Adrenal gland (tissue), 12 donors: Measurements from ENCODE around the gene PABPC1L. TPM values are rescaled to one million over a fixed set of nuclear protein-coding genes. Genes with fewer than 3 reads are reported as not detected.

Experiments
- DNase-seq, 7 donors: peaks; one replicate each; pipeline ENCODE4 v3.0.0-alpha.2; 2019 to 2020
- H3K27ac ChIP-seq, 5 donors: fragments of 200-600 bp; sonication (generic) in 4 of 5; 1 replicate in 3 of 5; 2 replicates in 2 of 5; pipeline versions ENCODE4 v1.5.1 to v1.8.0; 2016 to 2020; ENCODE audit warnings: mild to moderate bottlenecking in 1 of 5
- H3K27me3 ChIP-seq: fragments of 200-600 bp; 2 replicates; pipeline ENCODE4 v1.8.0; 2021
- H3K36me3 ChIP-seq, 2 donors: fragments of 200-600 bp; replicated peaks in 1 of 2; 1 replicate in 1 of 2; 2 replicates in 1 of 2; pipeline versions ENCODE4 v1.5.1 to v1.8.0; 2018 to 2022
- H3K4me1 ChIP-seq, 2 donors: fragments of 200-600 bp; replicated peaks in 1 of 2; 1 replicate in 1 of 2; 2 replicates in 1 of 2; pipeline versions ENCODE4 v1.5.1 to v1.8.0; 2018 to 2021
- H3K4me3 ChIP-seq, 4 donors: fragments of 200-600 bp; sonication (generic) in 3 of 4; one replicate each; pipeline ENCODE4 v1.5.1; 2016 to 2018
- H3K9me3 ChIP-seq, 3 donors: fragments of 200-600 bp; sonication (generic) in 1 of 3; replicated peaks in 1 of 3; 1 replicate in 2 of 3; 2 replicates in 1 of 3; pipeline versions ENCODE4 v1.5.1 to v1.8.0; 2016 to 2021
- CTCF ChIP-seq, 6 experiments: fragments of 450-650 bp in 4 of 6; fragments of 200-600 bp in 2 of 6; sonication (generic) in 1 of 6; IDR thresholded peaks; 1 replicate in 5 of 6; 2 replicates in 1 of 6; pipeline versions ENCODE4 v1.5.1 to v1.8.0; 2016 to 2021; ENCODE audit warnings: antibody characterized with exemption in 6 of 6, mild to moderate bottlenecking in 2 of 6, moderate library complexity in 1 of 6
- POLR2A ChIP-seq, 2 donors: fragments of 450-650 bp; IDR thresholded peaks; one replicate each; pipeline ENCODE4 v1.6.1; 2017; ENCODE audit warnings: antibody characterized with exemption in 2 of 2, mild to moderate bottlenecking in 2 of 2, moderate library complexity in 1 of 2
- WGBS, 4 donors: extraction: QIAGEN DNeasy Blood & Tissue Kit in 2 of 4; methylation state at CpG; one replicate each; pipeline versions ENCODE4 v1.1.5 to v1.1.7; 2013 to 2017; 5-methylcytosine and 5-hydroxymethylcytosine counted together
- intact Hi-C, 2 donors: fragments of 100-400 bp; cut with DNase I; formaldehyde crosslinking; loops; one replicate each; pipeline versions ENCODE4 v1.14.1 to v1.15.0; 2022 to 2023
- polyA plus RNA-seq, 3 donors: library from polyadenylated mRNA; stranded (reverse); fragments of 200-250 nt in 2 of 3; fragments of 350-450 nt in 1 of 3; fragmentation: Illumina TruSeq in 1 of 3; extraction: RNeasy Lipid Tissue Mini Kit (QIAGEN cat#74804) in 1 of 3; gene quantifications; one replicate each; pipeline ENCODE4 v1.2.3, GENCODE V29; 2013 to 2014
- total RNA-seq, 9 donors: library from RNA; depleted of rRNA in 4 of 9; stranded (reverse); fragments of >200 nt in 4 of 9; fragments of 120-200 nt in 1 of 9; fragmentation: NEBNext Ultra II Directional in 1 of 9; extraction: Animal tissue kit (Norgen Biotek cat#: 25700) in 1 of 9; gene quantifications; one replicate each; pipeline versions ENCODE4 v1.1.0 to v1.2.4, GENCODE V29; 2013 to 2023
- donor health status: healthy with polysubstance abuse.
- donor health status: Bipolar disorder and iron deficiency.
- donor health status: DM: yes; HTN: yes; CAD: no.
- donor health status: DM: no; HTN: no; CAD: no.
- donor health status: DM: no; HTN: no; CAD: no.
- donor health status: DM: yes; HTN: yes; CAD: no.

Gene PABPC1L
- total and polyA plus RNA-seq, 12 donors: 2.8 to 90.3 (median 13.1) TPM

DNA sequence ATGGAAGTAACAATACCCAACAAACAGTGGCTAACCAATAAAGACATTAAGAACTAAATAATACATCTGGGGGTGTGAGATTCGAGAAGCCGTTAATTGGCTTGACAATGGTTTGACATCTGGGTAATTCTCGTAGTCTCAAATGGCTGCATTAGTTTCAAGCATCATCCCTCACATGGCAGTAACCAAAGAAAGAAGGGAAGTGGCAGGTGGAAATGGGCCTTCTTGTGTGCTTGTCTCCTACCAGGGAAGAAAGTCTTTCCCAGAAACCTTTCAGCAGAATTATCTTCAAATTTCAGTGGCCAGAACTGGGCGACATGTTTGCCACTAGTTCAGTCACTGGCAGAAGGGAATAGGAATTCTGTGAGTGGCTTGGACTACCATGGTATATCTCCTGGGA is 66.8 kb downstream of the PABPC1L start:
- Histone ChIP-seq H3K27me3 (no peaks in the 10 kb centered on the region), H3K4me1 (peaks cover 0 to 4% of the 10 kb centered on the region in 2 donors), H3K9me3 (no peaks in the 10 kb centered on the region), H3K4me3 (no peak overlapping the region), H3K27ac (no peak overlapping the region), H3K36me3 (peaks cover 0 to 26% of the 10 kb centered on the region in 2 donors)
- TF ChIP-seq POLR2A (IDR thresholded peaks at IDR 0.05) (no peak), CTCF (IDR thresholded peaks at IDR 0.05) (no peak)
- 95 to 98% (median 97%) methylated on average over 4 of the region's 4 CpGs for WGBS, 4 donors
- intact Hi-C loops: no loop called here
- no peak for DNase-seq

DNA sequence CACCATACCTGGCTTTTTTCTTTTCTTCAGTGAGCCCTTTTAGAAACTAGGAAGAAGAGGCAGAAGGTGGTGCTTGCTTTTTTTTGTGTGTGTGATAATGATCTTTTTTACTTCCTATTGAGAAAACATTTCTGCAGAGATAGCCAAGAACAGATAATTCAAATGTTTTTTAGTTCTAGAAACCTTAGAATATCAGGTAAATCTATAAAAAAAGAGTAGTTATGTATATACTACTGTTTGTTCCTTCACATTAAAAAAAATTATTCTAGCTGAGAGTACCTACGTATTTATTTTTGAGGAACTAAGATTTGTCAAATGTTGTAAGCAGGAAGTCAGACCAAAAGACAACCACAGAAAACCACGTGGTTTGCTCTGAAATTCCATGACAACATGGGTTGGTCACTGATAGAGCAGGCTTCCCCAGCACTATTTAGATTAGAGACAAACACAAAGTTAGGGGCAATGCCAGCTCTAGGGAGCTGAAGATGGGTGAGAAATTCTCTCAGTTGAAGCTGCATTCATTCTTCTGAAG is 69.3 kb downstream of the PABPC1L start:
- Histone ChIP-seq H3K27me3 (no peaks in the 10 kb centered on the region), H3K4me1 (no peaks in the 10 kb centered on the region), H3K27ac (peak overlapping the region in 3 of 5 donors; percentile 33 to 65 (median 42)), H3K4me3 (no peak overlapping the region), H3K36me3 (peaks cover 0 to 28% of the 10 kb centered on the region in 2 donors), H3K9me3 (no peaks in the 10 kb centered on the region)
- peak in 2 of 7 donors; percentile 39 to 40 for DNase-seq
- intact Hi-C loops: no loop called here
- TF ChIP-seq POLR2A (IDR thresholded peaks at IDR 0.05): no peak
- no peak for TF ChIP-seq CTCF (IDR thresholded peaks at IDR 0.05)
- 51 to 75% (median 59%) methylated on average over 2 of the region's 2 CpGs for WGBS, 4 donors

DNA sequence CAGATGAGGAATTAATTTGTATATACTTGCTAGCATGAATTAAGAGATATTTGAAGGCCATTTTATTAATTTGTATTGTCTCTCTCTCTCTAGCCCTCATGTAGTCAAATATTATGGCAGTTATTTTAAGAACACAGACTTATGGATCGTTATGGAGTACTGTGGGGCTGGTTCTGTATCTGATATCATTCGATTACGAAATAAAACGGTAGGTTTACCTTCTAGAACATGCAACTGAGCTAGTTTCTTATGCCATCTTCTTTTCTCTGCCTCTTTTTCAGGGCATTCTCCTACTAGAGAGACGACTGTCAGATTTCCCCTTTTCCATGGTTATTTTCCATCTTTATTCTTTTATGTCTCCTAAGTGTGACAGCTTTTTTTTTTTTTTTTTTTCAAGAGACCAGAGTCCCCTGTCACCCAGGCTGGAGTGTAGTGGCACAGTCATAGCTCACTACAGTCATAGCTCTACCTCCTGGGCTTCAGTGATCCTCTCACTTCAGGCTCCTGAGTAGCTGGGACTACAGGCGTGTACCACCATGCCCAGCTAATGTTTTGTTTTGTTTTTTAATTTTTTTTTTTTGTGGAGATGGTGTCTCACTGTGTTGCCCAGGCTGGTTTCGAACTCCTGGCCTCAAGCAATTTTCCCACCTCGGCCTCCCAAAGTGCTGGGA is 72.0 kb downstream of the PABPC1L start:
- no peak overlapping the region for H3K27ac ChIP-seq
- no peak for DNase-seq
- no peaks in the 10 kb centered on the region for H3K27me3 ChIP-seq
- no peak overlapping the region for H3K4me3 ChIP-seq
- intact Hi-C loops: no loop called here
- WGBS, 4 donors: 89 to 93% (median 89%) methylated on average over 8 of the region's 8 CpGs
- peaks cover 0 to 22% of the 10 kb centered on the region in 2 donors for H3K36me3 ChIP-seq
- H3K9me3 ChIP-seq: no peaks in the 10 kb centered on the region
- peaks cover 0 to 8% of the 10 kb centered on the region in 2 donors for H3K4me1 ChIP-seq
- TF ChIP-seq CTCF (IDR thresholded peaks at IDR 0.05): no peak
- TF ChIP-seq POLR2A (IDR thresholded peaks at IDR 0.05): no peak

DNA sequence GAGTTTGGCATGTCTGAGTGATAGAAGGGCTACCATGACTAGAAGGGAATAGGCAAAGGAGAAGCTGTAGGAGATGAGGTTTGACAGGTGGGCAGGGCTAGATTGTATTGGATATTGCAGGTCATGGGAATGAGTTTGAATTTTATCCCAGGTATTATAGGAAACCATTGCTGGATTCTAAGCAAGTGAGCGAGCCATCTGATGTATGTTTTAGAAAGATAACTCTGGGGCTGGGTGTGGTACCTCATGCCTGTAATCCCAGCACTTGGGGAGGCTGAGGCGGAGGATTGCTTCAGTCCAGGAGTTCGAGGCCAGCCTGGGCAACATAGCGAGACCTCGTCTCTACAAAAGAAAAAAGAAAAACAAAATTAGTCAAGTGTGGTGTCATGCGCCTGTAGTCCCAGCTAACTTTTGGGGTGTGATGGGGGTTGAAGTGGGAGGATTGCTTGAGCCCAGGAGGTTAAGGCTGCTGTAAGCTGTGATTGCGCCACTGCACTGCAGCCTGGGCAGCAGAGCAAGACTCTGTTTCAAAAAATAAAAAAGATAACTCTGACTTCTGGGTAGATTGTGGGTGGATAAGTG is 73.3 kb downstream of the PABPC1L start:
- Histone ChIP-seq H3K4me3 (no peak overlapping the region), H3K9me3 (no peaks in the 10 kb centered on the region), H3K27ac (no peak overlapping the region), H3K4me1 (peaks cover 0 to 10% of the 10 kb centered on the region in 2 donors), H3K27me3 (no peaks in the 10 kb centered on the region), H3K36me3 (peaks cover 0 to 29% of the 10 kb centered on the region in 2 donors)
- 97 to 99% (median 97%) methylated on average over 7 of the region's 7 CpGs for WGBS, 4 donors
- TF ChIP-seq CTCF (IDR thresholded peaks at IDR 0.05): no peak
- TF ChIP-seq POLR2A (IDR thresholded peaks at IDR 0.05): no peak
- intact Hi-C loops: no loop called here
- no peak for DNase-seq
